Hepatocyte (in vitro differentiated cells): Measurements from ENCODE around the gene CELF4. TPM values are rescaled to one million over a fixed set of nuclear protein-coding genes. Genes with fewer than 3 reads are reported as not detected.

Source experiments
- DNase-seq: peaks from one replicate; pipeline ENCODE4 v3.0.0-alpha.2; 2016; ENCODE audit warnings: low spot score
- H2AFZ ChIP-seq: fragments of 200-600 bp; sonication (generic); 2 replicates; pipeline ENCODE4 v1.6.0; 2016; ENCODE audit warnings: antibody characterized with exemption, mild to moderate bottlenecking
- H3K27ac ChIP-seq: fragments of 200-600 bp; sonication (generic); 2 replicates; pipeline ENCODE4 v1.5.1; 2016; ENCODE audit warnings: mild to moderate bottlenecking
- H3K27me3 ChIP-seq: fragments of 200-600 bp; sonication (generic); 2 replicates; pipeline ENCODE4 v1.6.1; 2016
- H3K36me3 ChIP-seq: fragments of 200-600 bp; sonication (generic); replicated peaks from 2 replicates; pipeline ENCODE4 v1.5.1; 2016; ENCODE audit warnings: low read depth; ENCODE audit not compliant: insufficient read depth
- H3K4me1 ChIP-seq: fragments of 200-600 bp; sonication (generic); 2 replicates; pipeline ENCODE4 v1.5.1; 2016; ENCODE audit warnings: mild to moderate bottlenecking, moderate library complexity; ENCODE audit not compliant: insufficient read depth
- H3K4me2 ChIP-seq: fragments of 200-600 bp; sonication (generic); 2 replicates; pipeline ENCODE4 v1.6.0; 2016
- H3K4me3 ChIP-seq: fragments of 200-600 bp; sonication (generic); 2 replicates; pipeline ENCODE4 v1.5.1; 2016; ENCODE audit warnings: mild to moderate bottlenecking
- H3K79me2 ChIP-seq: fragments of 200-600 bp; sonication (generic); 2 replicates; pipeline ENCODE4 v1.6.0; 2017; ENCODE audit warnings: mild to moderate bottlenecking
- H3K9me2 ChIP-seq: fragments of 200-600 bp; sonication (generic); replicated peaks from 2 replicates; pipeline ENCODE4 v1.6.0; 2017; ENCODE audit warnings: mild to moderate bottlenecking; ENCODE audit not compliant: insufficient read depth
- H3K9me3 ChIP-seq: fragments of 200-600 bp; sonication (generic); 2 replicates; pipeline ENCODE4 v1.5.1; 2016; ENCODE audit warnings: low read depth, mild to moderate bottlenecking
- H4K20me1 ChIP-seq: fragments of 200-600 bp; sonication (generic); 2 replicates; pipeline ENCODE4 v1.6.0; 2016; ENCODE audit warnings: mild to moderate bottlenecking; ENCODE audit not compliant: insufficient read depth, poor library complexity, severe bottlenecking
- EZH2 ChIP-seq: fragments of 200-600 bp; sonication (generic); IDR thresholded peaks from 2 replicates; pipeline ENCODE4 v1.6.1; 2016; ENCODE audit warnings: antibody characterized with exemption, mild to moderate bottlenecking, borderline replicate concordance
- EZH2phosphoT487 ChIP-seq: fragments of 200-600 bp; sonication (generic); IDR thresholded peaks from one replicate; pipeline ENCODE4 v1.6.1; 2018; ENCODE audit warnings: antibody characterized with exemption, mild to moderate bottlenecking, low read depth, moderate library complexity; ENCODE audit not compliant: unreplicated experiment, severe bottlenecking
- WGBS: methylation state at CpG from one replicate; pipeline ENCODE4 v1.1.6; 2016; ENCODE audit warnings: low lambda C conversion rate; ENCODE audit errors: missing lambda C conversion rate; 5-methylcytosine and 5-hydroxymethylcytosine counted together
- polyA plus RNA-seq: library from polyadenylated mRNA; unstranded; fragments of >200 nt; fragmentation: Nextera tagmentation; extraction: Ambion mirVana; gene quantifications from 2 replicates; pipeline ENCODE4 v1.2.1, GENCODE V29; 2016
- total RNA-seq: library from RNA; depleted of rRNA; stranded (reverse); fragments of >200 nt; gene quantifications from 2 replicates; pipeline ENCODE4 v1.2.3, GENCODE V29; 2014
- TF ChIP-seq, protein P1 (sequence below): fragments of 200-600 bp; sonication (generic); IDR thresholded peaks from 2 replicates; pipeline ENCODE4 v1.5.1; 2016; ENCODE audit warnings: antibody characterized with exemption, mild to moderate bottlenecking; ENCODE audit not compliant: poor library complexity

Gene CELF4
- total and polyA plus RNA-seq, 2 experiments from 2014 or later: 1.3 to 2.9 TPM

DNA sequence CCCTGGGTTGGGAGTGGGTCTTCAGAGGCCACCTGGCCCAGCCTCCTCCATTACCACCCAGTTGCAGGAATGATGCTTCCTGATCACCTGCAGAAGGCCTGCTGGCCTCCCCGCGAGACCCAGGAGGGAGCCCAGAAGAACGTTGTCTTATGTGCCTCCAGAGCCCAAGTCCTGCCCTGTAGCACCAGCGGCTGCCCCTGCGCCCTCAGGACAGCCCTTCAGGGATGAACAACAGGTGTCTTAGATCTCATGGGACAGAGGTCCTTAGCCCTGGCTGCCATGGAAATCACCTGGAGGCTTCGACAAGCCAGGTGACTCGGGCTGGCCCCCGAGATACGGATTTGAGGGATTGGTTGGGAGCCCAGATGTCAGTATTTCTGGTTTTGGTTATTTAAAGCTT, 278.8 kb downstream of the CELF4 start:
- TF ChIP-seq, protein P1, sequence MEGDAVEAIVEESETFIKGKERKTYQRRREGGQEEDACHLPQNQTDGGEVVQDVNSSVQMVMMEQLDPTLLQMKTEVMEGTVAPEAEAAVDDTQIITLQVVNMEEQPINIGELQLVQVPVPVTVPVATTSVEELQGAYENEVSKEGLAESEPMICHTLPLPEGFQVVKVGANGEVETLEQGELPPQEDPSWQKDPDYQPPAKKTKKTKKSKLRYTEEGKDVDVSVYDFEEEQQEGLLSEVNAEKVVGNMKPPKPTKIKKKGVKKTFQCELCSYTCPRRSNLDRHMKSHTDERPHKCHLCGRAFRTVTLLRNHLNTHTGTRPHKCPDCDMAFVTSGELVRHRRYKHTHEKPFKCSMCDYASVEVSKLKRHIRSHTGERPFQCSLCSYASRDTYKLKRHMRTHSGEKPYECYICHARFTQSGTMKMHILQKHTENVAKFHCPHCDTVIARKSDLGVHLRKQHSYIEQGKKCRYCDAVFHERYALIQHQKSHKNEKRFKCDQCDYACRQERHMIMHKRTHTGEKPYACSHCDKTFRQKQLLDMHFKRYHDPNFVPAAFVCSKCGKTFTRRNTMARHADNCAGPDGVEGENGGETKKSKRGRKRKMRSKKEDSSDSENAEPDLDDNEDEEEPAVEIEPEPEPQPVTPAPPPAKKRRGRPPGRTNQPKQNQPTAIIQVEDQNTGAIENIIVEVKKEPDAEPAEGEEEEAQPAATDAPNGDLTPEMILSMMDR: no peak
- TF ChIP-seq EZH2 (no peak), EZH2phosphoT487 (no peak)
- 91% methylated on average over 9 of the region's 9 CpGs for WGBS

DNA sequence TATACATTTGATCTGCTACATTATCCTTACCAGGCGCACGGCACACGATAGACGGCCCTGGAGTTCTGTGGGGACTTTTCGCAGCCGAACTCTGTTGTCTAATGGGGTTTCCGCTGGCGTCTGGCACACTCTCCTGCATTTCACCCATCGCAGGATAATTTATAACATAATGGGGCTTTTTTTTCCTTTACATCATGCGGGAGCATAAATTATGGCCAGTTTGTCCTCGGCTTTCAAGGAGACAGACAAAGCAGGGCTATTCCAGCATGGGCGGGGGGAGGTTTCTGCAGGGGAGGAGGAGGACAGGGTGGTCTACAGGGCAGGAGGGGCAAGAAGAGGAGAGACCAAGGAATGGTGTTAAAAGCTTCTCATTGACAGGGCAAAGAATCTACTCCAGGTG, 279.8 kb downstream of the CELF4 start:
- Histone ChIP-seq H3K4me1 (no peaks in the 10 kb centered on the region), H3K9me3 (no peaks in the 10 kb centered on the region), H3K27me3 (no peaks in the 10 kb centered on the region), H2AFZ (no peak overlapping the region), H3K9me2 (no peaks in the 10 kb centered on the region), H3K4me2 (no peak overlapping the region), H3K27ac (no peak overlapping the region), H4K20me1 (no peaks in the 10 kb centered on the region), H3K4me3 (no peak overlapping the region), H3K36me3 (no peaks in the 10 kb centered on the region), H3K79me2 (no peaks in the 10 kb centered on the region)
- WGBS: 78% methylated on average over 12 of the region's 12 CpGs
- DNase-seq: no peak
- TF ChIP-seq EZH2 (no peak), EZH2phosphoT487 (no peak)
- TF ChIP-seq, protein P1: no peak

More for the DNA sequence above, 278.8 kb downstream of the CELF4 start:
- no peaks in the 10 kb centered on the region for H3K79me2 ChIP-seq
- H3K4me1 ChIP-seq: no peaks in the 10 kb centered on the region
- no peak for DNase-seq
- no peaks in the 10 kb centered on the region for H3K9me2 ChIP-seq
- no peaks in the 10 kb centered on the region for H4K20me1 ChIP-seq
- H3K36me3 ChIP-seq: no peaks in the 10 kb centered on the region
- H2AFZ ChIP-seq: no peak overlapping the region
- H3K9me3 ChIP-seq: no peaks in the 10 kb centered on the region
- no peak overlapping the region for H3K4me3 ChIP-seq
- H3K27ac ChIP-seq: no peak overlapping the region
- H3K4me2 ChIP-seq: no peak overlapping the region
- no peaks in the 10 kb centered on the region for H3K27me3 ChIP-seq

DNA sequence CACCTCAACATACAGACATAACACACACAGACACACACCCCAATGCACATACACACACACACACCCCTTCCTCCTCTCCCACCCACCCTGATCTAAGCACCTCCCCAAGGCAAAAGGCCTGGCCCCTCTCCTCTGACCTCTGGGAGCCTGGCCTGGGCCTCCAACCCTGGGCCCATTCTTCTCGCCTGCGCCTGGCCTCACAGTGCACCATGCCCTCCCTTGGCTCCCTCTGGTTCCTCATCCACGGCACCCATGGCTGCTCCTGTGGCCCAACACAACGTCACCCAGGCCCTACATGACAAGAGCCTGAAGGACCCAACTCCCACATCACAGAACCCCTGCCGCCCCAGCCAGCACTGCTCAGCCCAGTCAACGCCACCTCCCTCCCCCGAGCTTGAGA, 281.3 kb downstream of the CELF4 start:
- DNase-seq: no peak
- Histone ChIP-seq H3K9me2 (no peaks in the 10 kb centered on the region), H3K4me1 (no peaks in the 10 kb centered on the region), H3K27me3 (no peaks in the 10 kb centered on the region), H3K4me3 (no peak overlapping the region), H3K36me3 (no peaks in the 10 kb centered on the region), H3K4me2 (no peak overlapping the region), H4K20me1 (no peaks in the 10 kb centered on the region), H3K27ac (no peak overlapping the region), H3K9me3 (no peaks in the 10 kb centered on the region), H3K79me2 (no peaks in the 10 kb centered on the region), H2AFZ (no peak overlapping the region)
- 93% methylated on average over 7 of the region's 7 CpGs for WGBS
- TF ChIP-seq EZH2phosphoT487 (no peak), EZH2 (no peak)
- TF ChIP-seq, protein P1: no peak
